GM10847 (cell line): Measurements from ENCODE around the gene OR2L8.

ENCODE experiments used
- POLR2A ChIP-seq: IDR thresholded peaks from 2 replicates; pipeline ENCODE4 v1.6.1; 2011; ENCODE audit not compliant: insufficient read length; ENCODE audit errors: extremely low read depth

The OR2L8 gene

DNA sequence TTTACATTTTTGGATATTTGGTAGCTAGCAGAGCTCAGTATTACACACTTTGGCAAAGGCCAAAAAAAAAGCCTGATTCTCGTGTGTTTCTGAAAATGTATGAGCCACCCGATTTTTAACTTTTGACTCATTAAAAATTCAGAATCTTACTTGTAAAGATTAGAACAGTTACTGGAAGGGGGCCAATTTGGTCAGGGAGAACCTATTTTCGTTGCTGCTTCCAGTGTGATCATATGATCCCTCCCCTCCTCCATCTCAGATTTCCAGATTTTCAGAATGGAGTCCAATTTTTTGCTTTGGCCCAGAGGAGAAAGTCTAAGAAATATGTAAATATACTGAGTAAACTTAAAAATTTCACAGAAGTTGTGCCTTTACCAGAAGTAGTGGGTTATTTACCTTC lies 13.1 kb downstream of the OR2L8 start:
- no peak for TF ChIP-seq POLR2A

DNA sequence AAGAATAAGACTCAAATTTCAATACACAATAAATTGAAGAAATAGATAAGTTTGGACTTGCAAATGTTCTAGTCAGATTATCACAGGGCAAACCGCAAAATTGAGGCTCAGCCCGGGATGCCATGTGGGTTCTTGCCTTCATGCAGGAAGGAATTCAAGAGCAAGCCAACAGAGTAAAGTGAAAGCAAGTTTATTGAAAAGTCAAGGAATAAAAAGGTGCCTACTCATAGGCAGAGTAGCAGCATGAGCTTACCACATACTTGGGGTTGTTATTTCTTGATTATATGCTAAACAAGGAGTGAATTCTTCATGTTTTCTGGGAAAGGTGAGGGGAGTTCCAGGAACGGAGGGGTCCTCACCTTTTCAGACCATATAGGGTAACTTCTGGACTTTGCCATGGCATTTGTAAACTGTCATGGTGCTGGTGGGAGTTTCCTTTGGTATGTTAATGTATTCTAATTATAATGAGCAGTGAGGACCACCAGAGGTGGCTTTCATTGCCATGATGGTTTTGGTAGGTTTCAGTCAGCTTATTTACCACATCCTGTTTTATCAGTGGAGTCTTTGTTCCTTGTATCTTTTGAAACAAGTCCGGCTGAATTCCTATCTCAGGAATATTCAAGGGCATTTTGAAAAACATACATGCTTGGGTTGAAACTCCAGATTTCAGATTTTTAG lies 14.4 kb downstream of the OR2L8 start:
- no peak for TF ChIP-seq POLR2A

DNA sequence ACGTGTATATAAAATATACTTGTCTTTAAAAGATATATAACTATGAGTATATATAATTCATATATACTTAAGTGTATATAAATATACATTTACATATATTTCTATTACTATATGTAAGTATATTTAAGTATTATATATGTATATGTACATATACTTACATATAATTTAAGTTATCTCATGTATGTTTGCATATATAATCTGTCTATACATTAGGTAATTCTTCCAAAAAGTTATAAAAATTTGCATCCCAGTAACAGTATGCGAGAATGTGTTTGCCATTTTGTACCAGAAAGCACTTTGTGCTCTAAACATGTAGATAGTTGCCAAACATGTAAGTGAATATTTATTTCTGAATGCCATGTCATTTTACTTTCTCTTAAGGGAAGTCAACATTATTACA lies 16.3 kb downstream of the OR2L8 start, which contains the start of gene OR2AK2:
OR2AK2 (plus strand) TSS at position 301 of the 400 bp plus-strand sequence. CDS start 144 bp downstream, outside the sequence.
- TF ChIP-seq POLR2A, result no peak

DNA sequence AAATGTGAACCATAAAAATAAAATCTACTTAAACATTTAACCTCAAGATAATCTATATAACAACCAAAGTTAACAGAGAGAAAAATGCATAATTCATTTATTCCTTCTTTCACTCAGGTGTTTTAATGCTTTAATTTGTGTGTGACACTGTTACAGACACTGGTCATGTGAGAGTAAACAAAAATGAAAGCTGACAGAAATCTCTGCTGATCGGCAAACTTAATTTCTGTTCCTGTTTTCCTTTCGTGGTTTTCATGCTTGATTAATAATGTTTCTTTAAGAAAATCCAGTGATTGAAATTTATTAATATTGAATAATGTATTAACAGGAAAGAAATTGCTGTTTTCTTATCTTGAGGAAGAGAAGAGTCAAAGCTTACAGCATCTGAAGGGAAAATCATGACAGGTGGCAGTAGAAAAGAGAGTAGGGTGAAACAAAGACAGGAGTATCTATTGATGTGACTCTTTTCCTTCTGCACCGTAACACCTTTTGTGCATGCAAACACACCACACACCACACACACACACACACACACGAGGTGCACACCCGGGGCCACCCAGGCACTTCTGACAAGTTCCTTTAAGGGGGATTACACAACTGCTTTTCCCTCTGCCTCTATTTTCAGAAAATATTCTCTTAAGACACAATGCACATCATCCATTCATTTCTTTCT lies 18.0 kb downstream of the OR2L8 start:
- no peak for TF ChIP-seq POLR2A

DNA sequence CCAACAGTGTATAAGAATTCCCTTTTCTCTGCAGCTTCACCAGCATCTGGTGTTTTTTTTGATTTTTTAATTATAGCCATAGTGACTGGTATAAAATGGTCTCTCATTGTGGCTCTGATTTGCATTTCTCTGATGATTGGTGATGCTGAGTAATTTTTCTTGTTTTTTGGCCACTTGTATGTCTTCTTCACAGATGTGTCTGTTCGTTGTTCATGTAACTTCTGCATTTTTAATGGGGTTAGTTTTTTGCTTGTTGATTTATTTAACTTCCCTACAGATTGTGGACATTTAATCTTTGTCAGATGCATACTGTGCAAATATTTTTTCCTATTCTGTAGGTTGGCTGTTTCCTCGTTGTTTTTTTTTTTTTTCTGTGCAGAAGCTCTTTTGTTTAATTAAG lies 44.3 kb downstream of the OR2L8 start:
- TF ChIP-seq POLR2A, result no peak

DNA sequence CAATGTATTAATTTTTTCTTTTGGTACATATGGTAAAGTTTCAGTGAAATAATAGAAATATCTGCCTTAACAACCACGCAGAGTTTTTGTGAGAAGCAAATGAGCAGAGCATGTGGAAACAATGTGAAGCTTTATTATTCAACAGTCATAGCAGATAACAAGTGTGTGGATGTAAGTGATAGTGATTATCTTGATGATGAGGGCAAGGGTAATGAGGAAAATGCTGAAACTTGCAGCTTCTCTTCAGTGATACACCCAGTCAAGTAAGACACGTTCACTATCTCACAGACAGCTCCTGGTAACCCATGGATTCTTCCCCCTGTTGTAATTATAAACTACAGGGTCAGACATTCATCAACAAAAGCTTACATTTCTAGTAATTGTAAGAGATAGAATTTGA lies 50.2 kb downstream of the OR2L8 start:
- no peak for TF ChIP-seq POLR2A
